HUDEP-2 (cell line): Measurements from ENCODE around the gene FTH1.

Experiments
- DNase-seq, 76 experiments: peaks; one replicate each; lab custom pipeline; 2025; ENCODE audit not compliant: unreplicated experiment in 76 of 76; lab: John Stamatoyannopoulos, UW

FTH1 gene

DNA sequence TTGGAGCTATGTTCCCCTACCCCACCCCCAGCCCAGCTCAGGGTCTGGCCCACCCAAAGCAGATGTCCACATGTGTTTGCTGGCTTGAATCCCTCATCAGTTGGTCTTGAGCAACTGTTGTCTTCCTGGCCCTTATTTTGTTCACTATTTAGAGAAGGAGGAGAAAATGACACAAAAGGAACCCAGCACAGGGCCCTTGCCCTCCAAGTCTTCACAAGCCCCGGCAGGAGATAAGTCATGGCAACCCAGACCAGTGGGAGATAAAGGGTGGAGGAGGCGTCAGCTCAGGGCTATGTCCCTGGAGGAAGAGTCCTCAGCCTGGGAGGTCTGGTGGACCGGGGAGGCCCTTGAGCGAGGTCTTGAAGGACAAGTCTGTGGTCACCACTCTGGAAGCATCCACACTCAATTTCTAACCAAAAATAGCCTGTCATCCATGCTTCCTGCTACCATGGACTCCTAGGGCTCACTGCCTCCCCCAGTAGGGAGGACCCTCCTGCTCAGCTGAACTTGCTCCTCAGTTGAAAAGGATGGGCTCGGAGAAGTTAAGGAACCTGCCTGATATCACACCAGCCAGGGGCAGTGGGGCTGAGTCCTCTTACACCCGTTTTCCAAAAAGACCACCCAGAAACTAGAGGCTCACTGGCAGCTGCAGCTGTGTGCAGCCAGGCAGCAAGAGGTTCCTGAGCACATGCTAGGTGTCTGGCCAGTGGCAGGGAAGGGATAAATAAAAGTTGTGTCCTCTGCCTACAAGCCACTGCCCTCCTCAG, 48.3 kb downstream of the FTH1 start:
- DNase-seq, result peak in 29 of 76 experiments; percentile 9 to 51 (median 30)

DNA sequence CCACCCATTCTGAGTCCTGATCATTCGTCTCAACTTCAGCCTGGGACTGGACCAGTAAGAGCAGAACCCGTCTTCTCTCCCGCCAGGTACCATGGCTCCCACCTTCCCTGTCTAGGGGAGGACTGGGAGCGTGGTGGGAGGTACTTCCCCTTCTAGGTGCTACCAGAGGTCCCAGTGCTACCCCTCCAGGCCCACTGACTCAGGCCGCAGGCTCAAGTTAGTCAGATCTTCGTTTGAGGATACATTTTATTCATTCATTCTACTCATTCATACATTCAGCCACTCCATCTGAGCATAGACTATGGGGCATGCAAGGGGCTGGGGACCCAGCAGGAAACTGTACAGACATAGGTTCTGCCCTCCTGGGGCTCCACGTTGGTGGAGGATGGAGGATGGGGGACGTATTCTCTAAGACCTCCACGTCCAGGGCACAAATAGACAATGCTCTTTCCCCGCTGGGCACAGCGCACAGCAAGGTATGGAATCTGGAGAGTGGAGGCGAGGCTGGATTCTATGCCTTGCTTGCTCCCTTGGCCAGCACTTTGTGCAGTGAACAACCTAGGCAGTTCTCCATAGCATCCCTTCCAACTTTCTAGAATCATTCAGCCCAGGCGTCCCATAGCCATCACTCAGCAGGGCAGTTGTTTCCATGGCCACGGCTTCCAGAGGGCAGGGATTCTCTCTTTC, 49.0 kb downstream of the FTH1 start:
- no peak for DNase-seq

DNA sequence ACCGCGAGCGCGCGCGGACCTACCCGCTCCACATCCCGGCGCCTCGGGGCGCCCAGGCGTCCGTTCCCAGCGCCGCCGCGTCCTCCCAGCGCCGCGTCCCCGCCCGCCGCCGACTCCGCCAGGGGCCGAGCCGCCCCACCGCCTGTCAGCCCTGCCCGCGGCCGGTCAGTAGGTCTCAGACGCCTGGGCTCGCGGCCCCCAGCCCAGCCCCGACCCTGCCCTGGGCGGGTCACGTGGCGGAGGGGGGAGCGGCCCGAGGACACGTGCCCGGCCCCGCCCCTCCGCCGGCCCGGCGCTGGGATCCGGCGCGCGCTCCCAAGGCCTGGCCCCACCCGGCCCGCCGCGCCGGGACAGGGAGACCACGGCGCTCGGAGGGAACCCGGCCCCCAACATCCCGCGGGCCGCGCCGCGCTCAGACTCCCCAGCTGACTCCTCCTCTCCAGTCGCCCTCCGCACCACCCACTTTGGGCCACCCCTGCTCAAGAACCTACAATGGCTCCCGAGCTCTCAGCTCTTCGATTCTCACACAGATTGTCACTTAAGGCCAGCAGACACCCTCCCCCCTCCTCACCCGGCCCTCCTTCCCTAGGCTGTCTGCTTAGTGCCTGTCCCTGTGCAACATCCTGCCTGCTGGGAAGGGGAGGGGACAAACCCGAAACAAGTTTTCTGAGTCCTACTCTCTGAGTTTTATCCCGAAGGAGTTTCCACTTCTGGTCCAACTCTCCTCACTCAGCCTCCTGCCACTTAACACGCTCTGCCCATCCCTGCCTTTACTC, 49.9 kb downstream of the FTH1 start, which contains the start of gene RAB3IL1:
TSS of gene RAB3IL1 (minus strand) at position 233 of the 776 bp plus-strand sequence. CDS start at position 34, 199 bp downstream.
- peak in 26 of 76 experiments; percentile 7 to 66 (median 31) for DNase-seq

DNA sequence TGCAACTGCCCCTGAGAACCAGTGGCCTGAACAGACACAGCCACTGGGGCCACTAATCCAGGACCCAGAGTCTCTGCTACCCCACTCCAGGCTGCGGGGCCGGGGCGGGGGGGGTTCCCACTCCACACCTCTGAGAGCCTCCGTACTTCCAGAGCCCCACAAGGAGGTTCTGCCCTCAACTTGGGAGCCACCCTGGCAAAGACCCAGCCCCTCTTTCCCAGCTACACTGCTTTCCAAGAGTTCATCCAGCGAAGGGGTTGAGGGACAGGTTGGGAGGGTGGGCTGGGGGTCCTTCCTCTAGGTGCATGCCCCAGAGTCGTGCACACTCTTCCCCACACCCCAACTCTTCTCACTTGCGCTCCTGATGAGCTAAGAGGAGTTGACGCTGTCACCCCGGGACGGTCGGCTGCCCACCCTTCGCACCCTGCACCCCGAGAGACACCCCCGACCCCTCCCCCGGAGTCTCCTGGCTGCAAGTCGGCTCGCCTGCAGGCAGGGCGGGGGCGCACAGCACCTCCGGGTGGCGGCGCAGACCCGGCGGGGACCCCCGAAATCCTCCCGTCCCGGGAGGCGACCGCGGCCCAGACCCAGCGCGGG, 50.6 kb downstream of the FTH1 start:
- DNase-seq, result peak in 1 of 76 experiments; percentile 12

DNA sequence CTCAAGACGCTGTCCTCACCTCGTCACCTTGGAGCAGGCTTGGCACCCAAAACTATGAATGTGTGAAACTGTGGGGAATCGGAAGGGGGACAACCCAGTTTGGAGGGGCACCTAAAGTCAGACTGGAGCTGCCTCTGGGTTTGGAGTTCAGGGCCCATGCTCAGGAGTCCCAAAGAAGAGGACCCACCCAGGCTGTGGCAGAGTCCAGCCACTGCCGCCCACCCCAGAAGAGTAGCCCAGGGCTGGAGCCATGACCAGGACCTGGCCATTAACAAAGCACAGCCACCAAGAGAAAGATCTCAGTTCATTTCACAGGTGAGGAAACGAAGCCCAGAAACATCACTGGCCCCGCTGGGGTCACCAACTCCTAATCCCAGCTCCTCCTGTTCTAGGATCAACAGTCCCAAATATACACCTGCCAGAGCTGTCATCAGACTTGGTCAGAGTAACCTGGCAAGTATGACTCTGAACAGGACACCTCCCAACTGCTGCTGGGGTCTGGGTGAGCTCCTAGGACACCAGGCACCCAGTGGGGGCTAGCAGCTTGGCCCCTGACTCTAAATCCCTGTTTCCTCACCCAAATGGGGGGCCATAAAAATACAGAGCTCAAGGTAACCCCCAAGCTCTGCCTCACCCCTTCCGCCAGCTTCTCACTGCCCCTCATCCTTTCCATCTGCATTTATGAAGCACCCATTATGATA, 52.8 kb downstream of the FTH1 start:
- DNase-seq, result no peak
